BE2C (cell line): ENCODE measurements around the gene PCDH15.

Experiments used
- DNase-seq: peaks from one replicate; pipeline ENCODE4 v3.0.0-alpha.2; 2020
- H3K27me3 ChIP-seq: fragments of 250-450 bp; sonication (Bioruptor Pico); 2 replicates; pipeline ENCODE4 v1.5.1; 2020; ENCODE audit warnings: mild to moderate bottlenecking
- H3K36me3 ChIP-seq: fragments of 250-450 bp; sonication (Bioruptor Pico); 2 replicates; pipeline ENCODE4 v1.5.1; 2020; ENCODE audit warnings: mild to moderate bottlenecking
- H3K4me1 ChIP-seq: fragments of 250-450 bp; sonication (Bioruptor Pico); 2 replicates; pipeline ENCODE4 v1.5.1; 2020
- H3K4me3 ChIP-seq: 2 replicates; pipeline ENCODE4 v1.5.1; 2011; ENCODE audit warnings: low read depth, low read length
- H3K9me3 ChIP-seq: fragments of 250-450 bp; sonication (Bioruptor Pico); 2 replicates; pipeline ENCODE4 v1.5.1; 2020
- CTCF ChIP-seq: IDR thresholded peaks from 2 replicates; pipeline ENCODE4 v1.5.1; 2012; ENCODE audit warnings: mild to moderate bottlenecking, low read depth, low read length

The PCDH15 gene

GRCh38 chr10:54691331-54691730 lies 109.7 kb downstream of the PCDH15 start:
- Histone ChIP-seq H3K4me1 (no peaks in the 10 kb centered on the region), H3K27me3 (no peaks in the 10 kb centered on the region), H3K36me3 (no peaks in the 10 kb centered on the region), H3K4me3 (no peak overlapping the region), H3K9me3 (no peaks in the 10 kb centered on the region)
- no peak for TF ChIP-seq CTCF
- DNase-seq, result no peak

GRCh38 chr10:54682554-54682953 lies 118.5 kb downstream of the PCDH15 start:
- DNase-seq, result no peak
- no peaks in the 10 kb centered on the region for H3K9me3 ChIP-seq
- no peak overlapping the region for H3K4me3 ChIP-seq
- no peak for TF ChIP-seq CTCF
- H3K27me3 ChIP-seq, result no peaks in the 10 kb centered on the region
- H3K4me1 ChIP-seq, result no peaks in the 10 kb centered on the region
- H3K36me3 ChIP-seq, result no peaks in the 10 kb centered on the region

GRCh38 chr10:54681136-54681535 lies 119.9 kb downstream of the PCDH15 start:
- Histone ChIP-seq H3K4me3 (no peak overlapping the region), H3K9me3 (no peaks in the 10 kb centered on the region), H3K27me3 (no peaks in the 10 kb centered on the region), H3K36me3 (no peaks in the 10 kb centered on the region), H3K4me1 (no peaks in the 10 kb centered on the region)
- TF ChIP-seq CTCF, result no peak
- DNase-seq, result no peak

GRCh38 chr10:54667136-54667535 lies 133.9 kb downstream of the PCDH15 start:
- Histone ChIP-seq H3K4me3 (no peak overlapping the region), H3K36me3 (no peaks in the 10 kb centered on the region), H3K9me3 (no peaks in the 10 kb centered on the region), H3K27me3 (no peaks in the 10 kb centered on the region), H3K4me1 (no peaks in the 10 kb centered on the region)
- TF ChIP-seq CTCF, result no peak
- no peak for DNase-seq

GRCh38 chr10:54666192-54666591 lies 134.8 kb downstream of the PCDH15 start:
- Histone ChIP-seq H3K4me3 (no peak overlapping the region), H3K9me3 (no peaks in the 10 kb centered on the region), H3K36me3 (no peaks in the 10 kb centered on the region), H3K4me1 (no peaks in the 10 kb centered on the region), H3K27me3 (no peaks in the 10 kb centered on the region)
- no peak for DNase-seq
- no peak for TF ChIP-seq CTCF

- no peak for DNase-seq
- Histone ChIP-seq H3K36me3 (no peaks in the 10 kb centered on the region), H3K4me3 (no peak overlapping the region), H3K4me1 (no peaks in the 10 kb centered on the region), H3K27me3 (no peaks in the 10 kb centered on the region), H3K9me3 (no peaks in the 10 kb centered on the region)
- no peak for TF ChIP-seq CTCF
These were observed 135.9 kb downstream of the PCDH15 start for GRCh38 chr10:54665095-54665494.
